Measurements from ENCODE around the gene FBXO27.

DNA sequence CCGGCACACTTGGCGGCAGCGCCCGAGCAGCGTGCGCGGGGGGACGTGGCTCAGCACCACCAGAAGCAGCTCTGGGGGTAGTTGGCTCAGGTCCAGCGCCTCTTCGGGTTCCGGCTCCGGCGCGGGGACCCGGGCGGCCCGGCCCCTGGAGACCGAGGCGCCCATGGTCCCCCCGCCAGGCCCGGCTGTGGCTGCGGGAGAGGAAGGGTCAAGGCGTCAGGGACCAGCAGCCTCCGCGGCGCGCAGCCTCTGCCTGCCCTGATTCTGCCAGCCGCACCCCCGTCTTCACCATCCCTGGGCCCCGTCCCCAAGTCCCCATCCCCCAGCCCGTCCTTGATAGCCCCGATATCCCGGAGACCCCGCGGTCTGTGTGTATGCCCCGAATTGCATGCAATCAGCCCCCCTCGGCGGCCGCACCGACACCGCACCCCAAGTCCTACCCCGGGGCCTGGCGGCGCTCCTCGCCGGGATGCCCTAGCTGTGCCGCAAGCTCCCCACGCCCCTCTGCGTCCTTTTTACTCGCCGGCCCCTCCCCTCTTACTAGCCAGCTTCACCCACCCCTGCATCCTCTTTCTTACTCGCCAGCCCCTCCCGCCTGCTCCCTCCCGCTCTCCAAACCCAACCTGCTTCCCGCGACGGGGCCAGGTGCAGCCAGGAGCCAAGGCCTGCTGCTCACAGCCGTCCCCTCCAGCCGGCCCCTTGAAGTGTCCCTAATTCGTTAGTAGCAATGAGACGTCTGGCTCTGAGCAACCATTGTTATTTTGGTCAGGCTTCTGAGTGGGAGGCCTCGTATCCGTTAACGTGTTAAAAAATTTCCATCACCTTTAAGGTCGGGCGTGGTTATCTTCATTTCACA is at the start of gene FBXO27:
- TF ChIP-seq CEBPB (IDR thresholded peaks at IDR 0.05): no peak
- TF ChIP-seq EGR1 (IDR thresholded peaks at IDR 0.05): no peak
- TF ChIP-seq YY1 (IDR thresholded peaks at IDR 0.05; ENCODE audit: low read depth): no peak
- TF ChIP-seq RAD21 (IDR thresholded peaks at IDR 0.05; ENCODE audit: low read depth): no peak
- TF ChIP-seq, protein P1, sequence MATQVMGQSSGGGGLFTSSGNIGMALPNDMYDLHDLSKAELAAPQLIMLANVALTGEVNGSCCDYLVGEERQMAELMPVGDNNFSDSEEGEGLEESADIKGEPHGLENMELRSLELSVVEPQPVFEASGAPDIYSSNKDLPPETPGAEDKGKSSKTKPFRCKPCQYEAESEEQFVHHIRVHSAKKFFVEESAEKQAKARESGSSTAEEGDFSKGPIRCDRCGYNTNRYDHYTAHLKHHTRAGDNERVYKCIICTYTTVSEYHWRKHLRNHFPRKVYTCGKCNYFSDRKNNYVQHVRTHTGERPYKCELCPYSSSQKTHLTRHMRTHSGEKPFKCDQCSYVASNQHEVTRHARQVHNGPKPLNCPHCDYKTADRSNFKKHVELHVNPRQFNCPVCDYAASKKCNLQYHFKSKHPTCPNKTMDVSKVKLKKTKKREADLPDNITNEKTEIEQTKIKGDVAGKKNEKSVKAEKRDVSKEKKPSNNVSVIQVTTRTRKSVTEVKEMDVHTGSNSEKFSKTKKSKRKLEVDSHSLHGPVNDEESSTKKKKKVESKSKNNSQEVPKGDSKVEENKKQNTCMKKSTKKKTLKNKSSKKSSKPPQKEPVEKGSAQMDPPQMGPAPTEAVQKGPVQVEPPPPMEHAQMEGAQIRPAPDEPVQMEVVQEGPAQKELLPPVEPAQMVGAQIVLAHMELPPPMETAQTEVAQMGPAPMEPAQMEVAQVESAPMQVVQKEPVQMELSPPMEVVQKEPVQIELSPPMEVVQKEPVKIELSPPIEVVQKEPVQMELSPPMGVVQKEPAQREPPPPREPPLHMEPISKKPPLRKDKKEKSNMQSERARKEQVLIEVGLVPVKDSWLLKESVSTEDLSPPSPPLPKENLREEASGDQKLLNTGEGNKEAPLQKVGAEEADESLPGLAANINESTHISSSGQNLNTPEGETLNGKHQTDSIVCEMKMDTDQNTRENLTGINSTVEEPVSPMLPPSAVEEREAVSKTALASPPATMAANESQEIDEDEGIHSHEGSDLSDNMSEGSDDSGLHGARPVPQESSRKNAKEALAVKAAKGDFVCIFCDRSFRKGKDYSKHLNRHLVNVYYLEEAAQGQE (IDR thresholded peaks at IDR 0.05; ENCODE audit: low read depth): no peak
- TF ChIP-seq, protein P2, sequence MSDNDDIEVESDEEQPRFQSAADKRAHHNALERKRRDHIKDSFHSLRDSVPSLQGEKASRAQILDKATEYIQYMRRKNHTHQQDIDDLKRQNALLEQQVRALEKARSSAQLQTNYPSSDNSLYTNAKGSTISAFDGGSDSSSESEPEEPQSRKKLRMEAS (IDR thresholded peaks at IDR 0.05): no peak
- TF ChIP-seq TAF1 (IDR thresholded peaks at IDR 0.05; ENCODE audit: low read depth): no peak
- no peak for TF ChIP-seq TEAD4 (IDR thresholded peaks at IDR 0.05)
- TF ChIP-seq ZBTB7A (IDR thresholded peaks at IDR 0.05; ENCODE audit: low read depth): no peak
- TF ChIP-seq EP300 (IDR thresholded peaks at IDR 0.05; ENCODE audit: borderline replicate concordance): no peak
- TF ChIP-seq TCF12 (IDR thresholded peaks at IDR 0.05; ENCODE audit: low read depth): 0 out of 2 replicates have a peak, but pooled peaks have one; percentile 11

Data from Ishikawa (cell line).